HAP-1 (cell line): ENCODE measurements around the gene ABRACL.

Source experiments
- DNase-seq, 2 experiments: peaks; one replicate each; pipeline ENCODE4 v3.0.0-alpha.2; 2016 to 2020; ENCODE audit warnings: low spot score in 2 of 2
- H3K27me3 ChIP-seq: fragments of 250-450 bp; sonication (Bioruptor Pico); 2 replicates; pipeline ENCODE4 v1.5.1; 2020; ENCODE audit warnings: low read depth, mild to moderate bottlenecking, moderate library complexity
- H3K36me3 ChIP-seq: fragments of 250-450 bp; sonication (Bioruptor Pico); replicated peaks from 2 replicates; pipeline ENCODE4 v1.5.1; 2020; ENCODE audit warnings: mild to moderate bottlenecking
- H3K4me1 ChIP-seq: fragments of 250-450 bp; sonication (Bioruptor Pico); 2 replicates; pipeline ENCODE4 v1.5.1; 2020; ENCODE audit warnings: mild to moderate bottlenecking
- H3K4me3 ChIP-seq: fragments of 250-450 bp; sonication (Bioruptor Pico); 2 replicates; pipeline ENCODE4 v1.5.1; 2020; ENCODE audit warnings: mild to moderate bottlenecking, moderate library complexity
- H3K9me3 ChIP-seq: fragments of 250-450 bp; sonication (Bioruptor Pico); 2 replicates; pipeline ENCODE4 v1.5.1; 2020; ENCODE audit warnings: mild to moderate bottlenecking, moderate library complexity
- in situ Hi-C: fragments of 300-500 bp; cut with MboI; formaldehyde crosslinking; loops from 3 replicates; pipeline ENCODE4 v1.14.3; 2020; ENCODE audit warnings: low sequenced_read_pairs, inconsistent platforms, mixed read lengths

ABRACL gene

GRCh38 chr6:139053382-139053781, 24.8 kb downstream of the ABRACL start:
- Histone ChIP-seq H3K4me1 (no peaks in the 10 kb centered on the region), H3K9me3 (no peaks in the 10 kb centered on the region), H3K4me3 (no peak overlapping the region), H3K27me3 (no peaks in the 10 kb centered on the region), H3K36me3 (no peaks in the 10 kb centered on the region)
- in situ Hi-C loops = no loop called here
- DNase-seq = no peak

GRCh38 chr6:139054001-139054400, 25.5 kb downstream of the ABRACL start:
- in situ Hi-C loops = no loop called here
- no peaks in the 10 kb centered on the region for H3K27me3 ChIP-seq
- DNase-seq = no peak
- no peak overlapping the region for H3K4me3 ChIP-seq
- no peaks in the 10 kb centered on the region for H3K4me1 ChIP-seq
- no peaks in the 10 kb centered on the region for H3K36me3 ChIP-seq
- no peaks in the 10 kb centered on the region for H3K9me3 ChIP-seq

GRCh38 chr6:139055709-139056108, 27.2 kb downstream of the ABRACL start:
- no peaks in the 10 kb centered on the region for H3K27me3 ChIP-seq
- no peak overlapping the region for H3K4me3 ChIP-seq
- in situ Hi-C loops = no loop called here
- H3K9me3 ChIP-seq = no peaks in the 10 kb centered on the region
- H3K4me1 ChIP-seq = no peaks in the 10 kb centered on the region
- no peak for DNase-seq
- no peaks in the 10 kb centered on the region for H3K36me3 ChIP-seq

GRCh38 chr6:139058029-139058428, 29.5 kb downstream of the ABRACL start:
- no peaks in the 10 kb centered on the region for H3K27me3 ChIP-seq
- no peaks in the 10 kb centered on the region for H3K4me1 ChIP-seq
- no peak overlapping the region for H3K4me3 ChIP-seq
- no peaks in the 10 kb centered on the region for H3K36me3 ChIP-seq
- in situ Hi-C loops = no loop called here
- H3K9me3 ChIP-seq = no peaks in the 10 kb centered on the region
- DNase-seq = no peak

- Histone ChIP-seq H3K27me3 (no peaks in the 10 kb centered on the region), H3K4me1 (no peaks in the 10 kb centered on the region), H3K4me3 (no peak overlapping the region), H3K36me3 (no peaks in the 10 kb centered on the region), H3K9me3 (no peaks in the 10 kb centered on the region)
- DNase-seq = no peak
- in situ Hi-C loops = no loop called here
Measured at GRCh38 chr6:139060332-139060731, 31.8 kb downstream of the ABRACL start.

GRCh38 chr6:139062932-139063646, 34.5 kb downstream of the ABRACL start:
- in situ Hi-C loops = no loop called here
- no peak for DNase-seq
- Histone ChIP-seq H3K36me3 (no peaks in the 10 kb centered on the region), H3K9me3 (no peaks in the 10 kb centered on the region), H3K4me1 (no peaks in the 10 kb centered on the region), H3K27me3 (no peaks in the 10 kb centered on the region), H3K4me3 (no peak overlapping the region)

GRCh38 chr6:139064981-139065665, 36.6 kb downstream of the ABRACL start:
- Histone ChIP-seq H3K27me3 (no peaks in the 10 kb centered on the region), H3K9me3 (no peaks in the 10 kb centered on the region), H3K4me1 (no peaks in the 10 kb centered on the region), H3K36me3 (no peaks in the 10 kb centered on the region), H3K4me3 (no peak overlapping the region)
- no peak for DNase-seq
- in situ Hi-C loops = no loop called here

GRCh38 chr6:139066080-139066479, 37.5 kb downstream of the ABRACL start:
- in situ Hi-C loops = no loop called here
- Histone ChIP-seq H3K9me3 (no peaks in the 10 kb centered on the region), H3K36me3 (no peaks in the 10 kb centered on the region), H3K4me3 (no peak overlapping the region), H3K27me3 (no peaks in the 10 kb centered on the region), H3K4me1 (no peaks in the 10 kb centered on the region)
- no peak for DNase-seq

- Histone ChIP-seq H3K36me3 (no peaks in the 10 kb centered on the region), H3K9me3 (no peaks in the 10 kb centered on the region), H3K4me3 (no peak overlapping the region), H3K27me3 (no peaks in the 10 kb centered on the region), H3K4me1 (no peaks in the 10 kb centered on the region)
- in situ Hi-C loops = no loop called here
- DNase-seq = no peak
Measured at GRCh38 chr6:139068846-139069245, 40.3 kb downstream of the ABRACL start.

GRCh38 chr6:139073118-139073517, 44.6 kb downstream of the ABRACL start:
- H3K4me3 ChIP-seq = no peak overlapping the region
- in situ Hi-C loops = no loop called here
- H3K27me3 ChIP-seq = no peaks in the 10 kb centered on the region
- H3K4me1 ChIP-seq = no peaks in the 10 kb centered on the region
- DNase-seq = no peak
- H3K36me3 ChIP-seq = no peaks in the 10 kb centered on the region
- no peaks in the 10 kb centered on the region for H3K9me3 ChIP-seq

- in situ Hi-C loops = no loop called here
- H3K9me3 ChIP-seq = no peaks in the 10 kb centered on the region
- no peak overlapping the region for H3K4me3 ChIP-seq
- no peak for DNase-seq
- H3K36me3 ChIP-seq = no peaks in the 10 kb centered on the region
- H3K27me3 ChIP-seq = no peaks in the 10 kb centered on the region
- no peaks in the 10 kb centered on the region for H3K4me1 ChIP-seq
Measured at GRCh38 chr6:139079018-139079417, 50.5 kb downstream of the ABRACL start.

GRCh38 chr6:139080255-139080920, 51.8 kb downstream of the ABRACL start:
- no peak overlapping the region for H3K4me3 ChIP-seq
- in situ Hi-C loops = no loop called here

GRCh38 chr6:139081471-139081870, 52.9 kb downstream of the ABRACL start:
- in situ Hi-C loops = no loop called here
- no peaks in the 10 kb centered on the region for H3K36me3 ChIP-seq

More at GRCh38 chr6:139080255-139080920, 51.8 kb downstream of the ABRACL start:
- Histone ChIP-seq H3K27me3 (no peaks in the 10 kb centered on the region), H3K9me3 (no peaks in the 10 kb centered on the region), H3K4me1 (no peaks in the 10 kb centered on the region), H3K36me3 (no peaks in the 10 kb centered on the region)
- DNase-seq = no peak

GRCh38 chr6:139082370-139082769, 53.8 kb downstream of the ABRACL start:
- in situ Hi-C loops = no loop called here
- DNase-seq = no peak
- H3K9me3 ChIP-seq = no peaks in the 10 kb centered on the region
- H3K36me3 ChIP-seq = no peaks in the 10 kb centered on the region
- H3K4me1 ChIP-seq = no peaks in the 10 kb centered on the region
- no peak overlapping the region for H3K4me3 ChIP-seq
- no peaks in the 10 kb centered on the region for H3K27me3 ChIP-seq

More at GRCh38 chr6:139081471-139081870, 52.9 kb downstream of the ABRACL start:
- no peak overlapping the region for H3K4me3 ChIP-seq
- H3K27me3 ChIP-seq = no peaks in the 10 kb centered on the region
- no peak for DNase-seq
- H3K4me1 ChIP-seq = no peaks in the 10 kb centered on the region
- H3K9me3 ChIP-seq = no peaks in the 10 kb centered on the region
